SJSA1 (cell line): ENCODE measurements around the gene PCLO. TPM values are rescaled to one million over a fixed set of nuclear protein-coding genes. Genes with fewer than 3 reads are reported as not detected.

Source experiments
- DNase-seq, 2 experiments: peaks; one replicate each; pipeline ENCODE4 v3.0.0-alpha.2; 2015 to 2020; ENCODE audit warnings: low spot score in 2 of 2, low read depth in 1 of 2
- H3K27ac ChIP-seq: fragments of 250-450 bp; sonication (Bioruptor Pico); 2 replicates; pipeline ENCODE4 v1.5.1; 2020; ENCODE audit warnings: mild to moderate bottlenecking, moderate library complexity
- H3K27me3 ChIP-seq: fragments of 250-450 bp; sonication (Bioruptor Pico); replicated peaks from 2 replicates; pipeline ENCODE4 v1.5.1; 2020; ENCODE audit warnings: mild to moderate bottlenecking, moderate library complexity
- H3K36me3 ChIP-seq: fragments of 250-450 bp; sonication (Bioruptor Pico); 2 replicates; pipeline ENCODE4 v1.5.1; 2020; ENCODE audit warnings: mild to moderate bottlenecking
- H3K4me1 ChIP-seq: fragments of 250-450 bp; sonication (Bioruptor Pico); replicated peaks from 2 replicates; pipeline ENCODE4 v1.6.1; 2021; ENCODE audit warnings: mild to moderate bottlenecking
- H3K4me3 ChIP-seq: fragments of 250-450 bp; sonication (Bioruptor Pico); 2 replicates; pipeline ENCODE4 v1.5.1; 2020; ENCODE audit warnings: mild to moderate bottlenecking
- H3K9me3 ChIP-seq: fragments of 250-450 bp; sonication (Bioruptor Pico); replicated peaks from 2 replicates; pipeline ENCODE4 v1.5.1; 2020; ENCODE audit warnings: mild to moderate bottlenecking
- total RNA-seq: library from RNA; depleted of rRNA; stranded (reverse); fragments of >200 nt; shearing (Covaris generic); gene quantifications from 2 replicates; pipeline ENCODE4 v1.2.3, GENCODE V29; 2014

PCLO gene
- total RNA-seq, 1 experiment from 2014 or later, result 1.1 TPM

GRCh38 chr7:83011954-83012353 is 150.7 kb downstream of the PCLO start:
- Histone ChIP-seq H3K36me3 (no peaks in the 10 kb centered on the region), H3K4me3 (no peak overlapping the region), H3K27me3 (no peaks in the 10 kb centered on the region; the same call in 1 of the 2 replicates), H3K9me3 (no peaks in the 10 kb centered on the region), H3K27ac (no peak overlapping the region), H3K4me1 (no peaks in the 10 kb centered on the region)
- DNase-seq, result no peak

GRCh38 chr7:83005410-83005809 is 157.3 kb downstream of the PCLO start:
- DNase-seq, result no peak
- no peaks in the 10 kb centered on the region for H3K4me1 ChIP-seq
- H3K27ac ChIP-seq, result no peak overlapping the region
- peaks cover 4% of the 10 kb centered on the region; the same call in 1 of the 2 replicates for H3K27me3 ChIP-seq
- no peaks in the 10 kb centered on the region for H3K36me3 ChIP-seq
- no peaks in the 10 kb centered on the region for H3K9me3 ChIP-seq
- H3K4me3 ChIP-seq, result no peak overlapping the region

GRCh38 chr7:83001362-83002040 is 161.2 kb downstream of the PCLO start:
- H3K27me3 ChIP-seq, result 0 out of 2 replicates have a peak, but pooled peaks cover 7% of the 10 kb centered on the region
- no peak overlapping the region for H3K4me3 ChIP-seq
- H3K4me1 ChIP-seq, result no peaks in the 10 kb centered on the region
- no peaks in the 10 kb centered on the region for H3K9me3 ChIP-seq
- no peak overlapping the region for H3K27ac ChIP-seq
- no peaks in the 10 kb centered on the region for H3K36me3 ChIP-seq
- no peak for DNase-seq

- H3K4me1 ChIP-seq, result no peaks in the 10 kb centered on the region
- no peaks in the 10 kb centered on the region for H3K36me3 ChIP-seq
- no peaks in the 10 kb centered on the region for H3K9me3 ChIP-seq
- no peak overlapping the region for H3K27ac ChIP-seq
- DNase-seq, result no peak
- peaks cover 3% of the 10 kb centered on the region; the same call in 1 of the 2 replicates for H3K27me3 ChIP-seq
- H3K4me3 ChIP-seq, result no peak overlapping the region
These were observed 164.2 kb downstream of the PCLO start for GRCh38 chr7:82998436-82998835.

- Histone ChIP-seq H3K27me3 (no peaks in the 10 kb centered on the region), H3K9me3 (no peaks in the 10 kb centered on the region), H3K4me1 (no peaks in the 10 kb centered on the region), H3K27ac (no peak overlapping the region), H3K4me3 (no peak overlapping the region), H3K36me3 (no peaks in the 10 kb centered on the region)
- no peak for DNase-seq
These were observed 177.4 kb downstream of the PCLO start for GRCh38 chr7:82985144-82985802.

GRCh38 chr7:82980130-82980788 is 182.4 kb downstream of the PCLO start:
- Histone ChIP-seq H3K27me3 (no peaks in the 10 kb centered on the region), H3K9me3 (no peaks in the 10 kb centered on the region), H3K36me3 (no peaks in the 10 kb centered on the region), H3K4me1 (no peaks in the 10 kb centered on the region), H3K27ac (no peak overlapping the region), H3K4me3 (no peak overlapping the region)
- no peak for DNase-seq

GRCh38 chr7:82975811-82976468 is 186.7 kb downstream of the PCLO start:
- Histone ChIP-seq H3K36me3 (no peaks in the 10 kb centered on the region), H3K9me3 (no peaks in the 10 kb centered on the region), H3K27ac (no peak overlapping the region), H3K4me1 (no peaks in the 10 kb centered on the region), H3K27me3 (no peaks in the 10 kb centered on the region), H3K4me3 (no peak overlapping the region)
- no peak for DNase-seq

- no peak for DNase-seq
- Histone ChIP-seq H3K4me1 (no peaks in the 10 kb centered on the region), H3K27ac (no peak overlapping the region), H3K27me3 (no peaks in the 10 kb centered on the region), H3K9me3 (no peaks in the 10 kb centered on the region), H3K36me3 (no peaks in the 10 kb centered on the region), H3K4me3 (no peak overlapping the region)
These were observed 190.5 kb downstream of the PCLO start for GRCh38 chr7:82972135-82972534.

- no peaks in the 10 kb centered on the region for H3K27me3 ChIP-seq
- H3K9me3 ChIP-seq, result no peaks in the 10 kb centered on the region
- H3K4me1 ChIP-seq, result no peaks in the 10 kb centered on the region
- H3K27ac ChIP-seq, result no peak overlapping the region
- DNase-seq, result no peak
- no peaks in the 10 kb centered on the region for H3K36me3 ChIP-seq
- H3K4me3 ChIP-seq, result no peak overlapping the region
These were observed 197.3 kb downstream of the PCLO start for GRCh38 chr7:82965088-82966036.

GRCh38 chr7:82964150-82964882 is 198.4 kb downstream of the PCLO start:
- H3K9me3 ChIP-seq, result no peaks in the 10 kb centered on the region
- no peaks in the 10 kb centered on the region for H3K27me3 ChIP-seq
- no peaks in the 10 kb centered on the region for H3K4me1 ChIP-seq
- no peak for DNase-seq
- H3K36me3 ChIP-seq, result no peaks in the 10 kb centered on the region
- no peak overlapping the region for H3K4me3 ChIP-seq
- no peak overlapping the region for H3K27ac ChIP-seq

- Histone ChIP-seq H3K4me3 (no peak overlapping the region), H3K4me1 (no peaks in the 10 kb centered on the region)
- no peak for DNase-seq
These were observed 201.4 kb downstream of the PCLO start for GRCh38 chr7:82961240-82961639.

GRCh38 chr7:82959528-82959927 is 203.2 kb downstream of the PCLO start:
- peaks cover 3% of the 10 kb centered on the region; the same call in 1 of the 2 replicates for H3K27me3 ChIP-seq
- DNase-seq, result no peak
- H3K27ac ChIP-seq, result no peak overlapping the region
- H3K4me3 ChIP-seq, result no peak overlapping the region
- H3K9me3 ChIP-seq, result no peaks in the 10 kb centered on the region
- H3K36me3 ChIP-seq, result no peaks in the 10 kb centered on the region
- no peaks in the 10 kb centered on the region for H3K4me1 ChIP-seq

More at GRCh38 chr7:82961240-82961639, 201.4 kb downstream of the PCLO start:
- Histone ChIP-seq H3K9me3 (no peaks in the 10 kb centered on the region), H3K27me3 (peaks cover 3% of the 10 kb centered on the region; the same call in 1 of the 2 replicates), H3K27ac (no peak overlapping the region), H3K36me3 (no peaks in the 10 kb centered on the region)
